H9 (cell line): ENCODE data around the gene HIBCH. TPM values are rescaled to one million over a fixed set of nuclear protein-coding genes. Genes with fewer than 3 reads are reported as not detected.

Experiments used
- DNase-seq: peaks from one replicate; pipeline ENCODE4 v3.0.0-alpha.2; 2017
- H2AFZ ChIP-seq: one replicate; pipeline ENCODE4 v1.6.1; 2013; ENCODE audit warnings: mild to moderate bottlenecking, low read length, control low read depth, moderate library complexity
- H2AK5ac ChIP-seq: 2 replicates; pipeline ENCODE4 v1.6.1; 2013; ENCODE audit warnings: low read length, control low read depth, mixed read lengths; ENCODE audit not compliant: insufficient read length
- H2BK120ac ChIP-seq: one replicate; pipeline ENCODE4 v1.6.1; 2013; ENCODE audit warnings: low read depth, mild to moderate bottlenecking, low read length, control low read depth, inconsistent platforms; ENCODE audit not compliant: poor library complexity, severe bottlenecking
- H2BK12ac ChIP-seq: 2 replicates; pipeline ENCODE4 v1.6.1; 2013; ENCODE audit warnings: low read length, control low read depth, mixed read lengths, low read depth; ENCODE audit not compliant: insufficient read length
- H2BK15ac ChIP-seq: 2 replicates; pipeline ENCODE4 v1.6.1; 2013; ENCODE audit warnings: low read depth, low read length, control low read depth
- H2BK20ac ChIP-seq: one replicate; pipeline ENCODE4 v1.6.1; 2013; ENCODE audit warnings: low read depth, mild to moderate bottlenecking, low read length, control low read depth, inconsistent platforms; ENCODE audit not compliant: poor library complexity, severe bottlenecking
- H2BK5ac ChIP-seq: 2 replicates; pipeline ENCODE4 v1.6.1; 2013; ENCODE audit warnings: low read length, control low read depth, mixed read lengths; ENCODE audit not compliant: insufficient read length
- H3K14ac ChIP-seq: 2 replicates; pipeline ENCODE4 v1.6.1; 2013; ENCODE audit warnings: low read length, control low read depth; ENCODE audit not compliant: insufficient read depth
- H3K18ac ChIP-seq: 2 replicates; pipeline ENCODE4 v1.6.1; 2013; ENCODE audit warnings: low read depth, mild to moderate bottlenecking, mixed read lengths, low read length, control low read depth; ENCODE audit not compliant: insufficient read length
- H3K23ac ChIP-seq: 2 replicates; pipeline ENCODE4 v1.6.1; 2013; ENCODE audit warnings: low read length, control low read depth, mixed read lengths, low read depth; ENCODE audit not compliant: insufficient read length
- H3K23me2 ChIP-seq: 2 replicates; pipeline ENCODE4 v1.6.1; 2013; ENCODE audit warnings: low read depth, mild to moderate bottlenecking, mixed read lengths, low read length, control low read depth; ENCODE audit not compliant: insufficient read length, poor library complexity, severe bottlenecking
- H3K27ac ChIP-seq: 2 replicates; pipeline ENCODE4 v1.5.1; 2013; ENCODE audit warnings: low read length, control low read depth, mixed read lengths, low read depth; ENCODE audit not compliant: insufficient read length
- H3K27me3 ChIP-seq: 2 replicates; pipeline ENCODE4 v1.6.1; 2013; ENCODE audit warnings: low read length, control low read depth, inconsistent platforms; ENCODE audit not compliant: insufficient read depth
- H3K4ac ChIP-seq: 2 replicates; pipeline ENCODE4 v1.6.1; 2013; ENCODE audit warnings: low read depth, mild to moderate bottlenecking, control low read depth, inconsistent platforms, low read length, moderate library complexity
- H3K4me1 ChIP-seq: 2 replicates; pipeline ENCODE4 v1.6.1; 2013; ENCODE audit warnings: low read length, control low read depth, inconsistent platforms; ENCODE audit not compliant: insufficient read depth
- H3K4me2 ChIP-seq: 2 replicates; pipeline ENCODE4 v1.6.1; 2013; ENCODE audit warnings: low read length, control low read depth, mixed read lengths; ENCODE audit not compliant: insufficient read length, insufficient read depth
- H3K56ac ChIP-seq: 2 replicates; pipeline ENCODE4 v1.6.1; 2013; ENCODE audit warnings: low read depth, mild to moderate bottlenecking, mixed read lengths, low read length, control low read depth; ENCODE audit not compliant: insufficient read length
- H3K79me1 ChIP-seq: 2 replicates; pipeline ENCODE4 v1.6.1; 2013; ENCODE audit warnings: low read depth, mild to moderate bottlenecking, moderate library complexity, low read length, control low read depth, inconsistent platforms; ENCODE audit not compliant: insufficient read depth, poor library complexity, severe bottlenecking
- H3K79me2 ChIP-seq: 2 replicates; pipeline ENCODE4 v1.6.1; 2013; ENCODE audit warnings: low read length, control low read depth, inconsistent platforms; ENCODE audit not compliant: insufficient read depth
- H3K9ac ChIP-seq: 2 replicates; pipeline ENCODE4 v1.6.1; 2013; ENCODE audit warnings: low read length, control low read depth, mixed read lengths; ENCODE audit not compliant: insufficient read length; ENCODE audit errors: extremely low read depth
- H3K9me3 ChIP-seq: one replicate; pipeline ENCODE4 v1.6.1; 2013; ENCODE audit warnings: low read depth, low read length, inconsistent platforms; ENCODE audit not compliant: control insufficient read depth
- H3T11ph ChIP-seq: one replicate; pipeline ENCODE4 v1.6.1; 2013; ENCODE audit warnings: mild to moderate bottlenecking, low read length, control low read depth, inconsistent platforms
- H4K20me1 ChIP-seq: one replicate; pipeline ENCODE4 v1.6.1; 2013; ENCODE audit not compliant: control insufficient read depth, insufficient read length, insufficient read depth
- H4K5ac ChIP-seq: 2 replicates; pipeline ENCODE4 v1.6.1; 2013; ENCODE audit warnings: low read depth, mild to moderate bottlenecking, mixed read lengths, low read length, control low read depth; ENCODE audit not compliant: insufficient read length
- H4K8ac ChIP-seq: replicated peaks from 2 replicates; pipeline ENCODE4 v1.6.1; 2013; ENCODE audit warnings: low read length, control low read depth, mixed read lengths, low read depth; ENCODE audit not compliant: insufficient read length
- H4K91ac ChIP-seq: 2 replicates; pipeline ENCODE4 v1.6.1; 2013; ENCODE audit warnings: low read depth, mild to moderate bottlenecking, moderate library complexity, mixed read lengths, low read length, control low read depth; ENCODE audit not compliant: insufficient read length
- H3K27ac Mint-ChIP-seq, 3 experiments: 2 replicates in 2 of 3; 3 replicates in 1 of 3; pipeline ENCODE4 v1.8.0; 2020 to 2021; ENCODE audit warnings: mixed read lengths in 3 of 3, mild to moderate bottlenecking in 1 of 3, moderate library complexity in 1 of 3
- H3K27me3 Mint-ChIP-seq: 2 replicates; pipeline ENCODE4 v1.8.0; 2021; ENCODE audit warnings: low read depth, mild to moderate bottlenecking, moderate library complexity, mixed read lengths
- H3K36me3 Mint-ChIP-seq, 3 experiments: 2 replicates in 2 of 3; 3 replicates in 1 of 3; pipeline ENCODE4 v1.8.0; 2020 to 2021; ENCODE audit warnings: low read depth in 3 of 3, mixed read lengths in 3 of 3; ENCODE audit not compliant: insufficient read depth in 1 of 3
- H3K4me1 Mint-ChIP-seq, 2 experiments: 2 replicates each; pipeline ENCODE4 v1.8.0; 2020; ENCODE audit warnings: mixed read lengths in 2 of 2
- H3K4me3 Mint-ChIP-seq, 2 experiments: 2 replicates in 1 of 2; 3 replicates in 1 of 2; pipeline ENCODE4 v1.8.0; 2020 to 2021; ENCODE audit warnings: mild to moderate bottlenecking in 2 of 2, mixed read lengths in 2 of 2, moderate library complexity in 1 of 2
- H3K9me3 Mint-ChIP-seq, 2 experiments: 2 replicates in 1 of 2; 3 replicates in 1 of 2; pipeline ENCODE4 v1.8.0; 2020; ENCODE audit warnings: mild to moderate bottlenecking in 2 of 2, mixed read lengths in 2 of 2, moderate library complexity in 1 of 2
- WGBS: extraction: QIAGEN DNeasy Blood & Tissue Kit; methylation state at CpG from one replicate; pipeline ENCODE4 v1.1.7; 2013; ENCODE audit warnings: missing lambda C conversion rate, low lambda C conversion rate, mixed read lengths; ENCODE audit not compliant: insufficient read length; ENCODE audit errors: extremely low coverage; 5-methylcytosine and 5-hydroxymethylcytosine counted together
- total RNA-seq: library from RNA; stranded (reverse); gene quantifications from 2 replicates; pipeline ENCODE4 v1.2.1, GENCODE V29; 2021
- TF ChIP-seq, protein P1 (sequence below): fragments of 200-600 bp; sonication (generic); conservative IDR thresholded peaks from 3 replicates; pipeline ENCODE4 v1.8.0; 2021; ENCODE audit warnings: antibody characterized with exemption, mild to moderate bottlenecking

HIBCH gene
- total RNA-seq, 1 experiment from 2014 or later, result 28.0 TPM

DNA sequence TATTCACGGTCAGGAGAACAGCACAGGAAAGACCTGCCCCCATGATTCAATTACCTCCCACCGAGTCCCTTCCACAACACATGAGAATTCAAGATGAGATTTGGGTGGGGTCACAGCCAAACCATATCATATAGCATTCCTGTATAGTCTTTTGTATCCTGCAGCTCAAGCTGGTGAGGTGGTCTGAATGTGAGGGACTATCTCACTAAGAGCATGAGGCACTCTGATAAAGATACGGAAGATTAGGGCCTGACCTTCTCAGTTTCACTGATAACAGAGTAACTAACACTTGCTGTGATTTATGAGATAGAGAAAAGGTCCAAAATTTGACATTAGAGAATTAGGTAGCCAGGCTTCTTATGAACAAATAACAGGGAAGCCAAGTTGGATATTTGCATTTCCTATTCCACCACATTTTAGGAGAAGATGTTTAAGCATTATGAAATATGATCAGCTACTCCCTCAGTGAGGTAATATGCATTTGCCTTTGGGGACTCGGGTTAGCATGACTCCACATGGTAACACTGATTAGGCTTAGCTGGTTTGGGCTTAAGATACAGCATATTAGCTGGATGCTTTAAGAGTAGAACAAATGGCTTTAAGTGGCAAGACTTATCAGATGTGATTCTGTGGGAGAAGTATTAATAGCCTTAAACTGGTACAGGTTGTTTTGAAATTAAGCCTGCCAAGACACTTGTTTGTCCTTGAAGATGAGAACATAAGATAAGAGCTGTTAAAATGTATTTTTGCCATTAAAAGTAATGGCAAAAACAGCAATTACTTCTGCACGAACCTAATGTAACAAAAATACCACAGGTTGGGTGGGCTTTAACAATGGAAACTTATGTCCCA, 150.2 kb downstream of the HIBCH start:
- peaks cover 14 to 22% of the 10 kb centered on the region in 2 experiments for H3K9me3 Mint-ChIP-seq
- no CpG with 5 or more reads among the region's 5 CpGs for WGBS

More for the DNA sequence above, 150.2 kb downstream of the HIBCH start:
- Mint-ChIP-seq H3K36me3 (peaks cover 0 to 13% (median 3%) of the 10 kb centered on the region in 3 experiments; a peak in 5 of 7 replicates), H3K27me3 (no peaks in the 10 kb centered on the region; the same call in 1 of the 2 replicates), H3K4me3 (no peak overlapping the region), H3K4me1 (no peaks in the 10 kb centered on the region), H3K27ac (no peak overlapping the region)
- Histone ChIP-seq H4K5ac (no peak overlapping the region), H3T11ph (no peak overlapping the region), H4K20me1 (no peaks in the 10 kb centered on the region), H2BK15ac (no peak overlapping the region), H3K27ac (no peak overlapping the region), H3K79me2 (no peaks in the 10 kb centered on the region), H4K91ac (no peak overlapping the region), H3K4ac (no peak overlapping the region), H3K27me3 (no peaks in the 10 kb centered on the region), H3K4me2 (no peak overlapping the region), H3K79me1 (no peaks in the 10 kb centered on the region), H3K23me2 (no peaks in the 10 kb centered on the region), H2BK120ac (no peak overlapping the region), H2BK5ac (no peak overlapping the region), H4K8ac (no peak overlapping the region), H3K18ac (no peak overlapping the region), H2AFZ (no peak overlapping the region), H3K56ac (no peak overlapping the region), H3K4me1 (no peaks in the 10 kb centered on the region), H3K9me3 (no peaks in the 10 kb centered on the region), H3K14ac (no peak overlapping the region), H3K23ac (no peak overlapping the region), H2BK20ac (no peak overlapping the region), H2BK12ac (no peak overlapping the region), H2AK5ac (no peak overlapping the region), H3K9ac (no peak overlapping the region)
- TF ChIP-seq, protein P1, sequence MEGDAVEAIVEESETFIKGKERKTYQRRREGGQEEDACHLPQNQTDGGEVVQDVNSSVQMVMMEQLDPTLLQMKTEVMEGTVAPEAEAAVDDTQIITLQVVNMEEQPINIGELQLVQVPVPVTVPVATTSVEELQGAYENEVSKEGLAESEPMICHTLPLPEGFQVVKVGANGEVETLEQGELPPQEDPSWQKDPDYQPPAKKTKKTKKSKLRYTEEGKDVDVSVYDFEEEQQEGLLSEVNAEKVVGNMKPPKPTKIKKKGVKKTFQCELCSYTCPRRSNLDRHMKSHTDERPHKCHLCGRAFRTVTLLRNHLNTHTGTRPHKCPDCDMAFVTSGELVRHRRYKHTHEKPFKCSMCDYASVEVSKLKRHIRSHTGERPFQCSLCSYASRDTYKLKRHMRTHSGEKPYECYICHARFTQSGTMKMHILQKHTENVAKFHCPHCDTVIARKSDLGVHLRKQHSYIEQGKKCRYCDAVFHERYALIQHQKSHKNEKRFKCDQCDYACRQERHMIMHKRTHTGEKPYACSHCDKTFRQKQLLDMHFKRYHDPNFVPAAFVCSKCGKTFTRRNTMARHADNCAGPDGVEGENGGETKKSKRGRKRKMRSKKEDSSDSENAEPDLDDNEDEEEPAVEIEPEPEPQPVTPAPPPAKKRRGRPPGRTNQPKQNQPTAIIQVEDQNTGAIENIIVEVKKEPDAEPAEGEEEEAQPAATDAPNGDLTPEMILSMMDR, result no peak
- DNase-seq, result no peak
